Measurements from ENCODE around the gene BTBD17. TPM values are rescaled to one million over a fixed set of nuclear protein-coding genes. Genes with fewer than 3 reads are reported as not detected.

BTBD17 gene
- total RNA-seq, 1 donor from 2014 or later, result not detected

DNA sequence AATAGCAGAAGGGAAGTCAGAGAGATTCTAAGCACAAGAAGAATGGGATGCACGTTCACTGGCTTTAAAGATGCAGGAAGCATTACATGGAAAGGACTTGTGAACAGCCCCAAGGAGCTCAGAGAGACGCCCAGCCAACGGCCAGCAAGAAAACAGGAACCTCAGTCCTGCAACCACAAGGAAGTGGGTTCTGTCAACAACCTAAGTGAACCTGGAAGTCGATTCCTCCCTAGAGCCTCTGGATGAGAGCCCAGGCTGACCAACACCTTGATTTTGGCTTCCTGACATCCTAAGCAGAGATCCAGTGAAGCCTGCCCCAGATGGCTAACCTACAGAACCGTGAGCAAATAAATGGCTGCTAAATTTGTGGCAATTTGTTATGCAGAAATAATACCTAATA lies 30.1 kb upstream of the BTBD17 start:
- Mint-ChIP-seq H3K4me3 (ENCODE audit: unreplicated experiment) (no peak overlapping the region), H3K4me1 (ENCODE audit: low read depth, unreplicated experiment) (peaks cover 6% of the 10 kb centered on the region), H3K9me3 (ENCODE audit: unreplicated experiment) (no peaks in the 10 kb centered on the region), H3K27ac (ENCODE audit: unreplicated experiment) (no peak overlapping the region), H3K27me3 (ENCODE audit: low read depth, unreplicated experiment) (peaks cover 27% of the 10 kb centered on the region), H3K36me3 (ENCODE audit: low read depth, unreplicated experiment) (no peaks in the 10 kb centered on the region)
- no peak overlapping the region for H3K9ac ChIP-seq (ENCODE audit: low read length)
- TF ChIP-seq, protein P1, sequence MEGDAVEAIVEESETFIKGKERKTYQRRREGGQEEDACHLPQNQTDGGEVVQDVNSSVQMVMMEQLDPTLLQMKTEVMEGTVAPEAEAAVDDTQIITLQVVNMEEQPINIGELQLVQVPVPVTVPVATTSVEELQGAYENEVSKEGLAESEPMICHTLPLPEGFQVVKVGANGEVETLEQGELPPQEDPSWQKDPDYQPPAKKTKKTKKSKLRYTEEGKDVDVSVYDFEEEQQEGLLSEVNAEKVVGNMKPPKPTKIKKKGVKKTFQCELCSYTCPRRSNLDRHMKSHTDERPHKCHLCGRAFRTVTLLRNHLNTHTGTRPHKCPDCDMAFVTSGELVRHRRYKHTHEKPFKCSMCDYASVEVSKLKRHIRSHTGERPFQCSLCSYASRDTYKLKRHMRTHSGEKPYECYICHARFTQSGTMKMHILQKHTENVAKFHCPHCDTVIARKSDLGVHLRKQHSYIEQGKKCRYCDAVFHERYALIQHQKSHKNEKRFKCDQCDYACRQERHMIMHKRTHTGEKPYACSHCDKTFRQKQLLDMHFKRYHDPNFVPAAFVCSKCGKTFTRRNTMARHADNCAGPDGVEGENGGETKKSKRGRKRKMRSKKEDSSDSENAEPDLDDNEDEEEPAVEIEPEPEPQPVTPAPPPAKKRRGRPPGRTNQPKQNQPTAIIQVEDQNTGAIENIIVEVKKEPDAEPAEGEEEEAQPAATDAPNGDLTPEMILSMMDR (IDR thresholded peaks at IDR 0.05; ENCODE audit: insufficient read depth, low read depth, low read length), result no peak
- TF ChIP-seq EZH2 (IDR thresholded peaks at IDR 0.05; ENCODE audit: insufficient read depth, low read length), result no peak
- H3K4me2 ChIP-seq (ENCODE audit: low read length), result no peak overlapping the region
- H3K4me3 ChIP-seq (ENCODE audit: insufficient read depth, low read depth, low read length), result no peak overlapping the region
- no peaks in the 10 kb centered on the region for H3K4me1 ChIP-seq (ENCODE audit: insufficient read depth, low read length)
- no peaks in the 10 kb centered on the region for H3K27me3 ChIP-seq (ENCODE audit: insufficient read depth, low read length)
- H3K79me2 ChIP-seq (ENCODE audit: insufficient read depth, low read length), result no peaks in the 10 kb centered on the region
- H3K36me3 ChIP-seq (ENCODE audit: insufficient read depth, low read length), result no peaks in the 10 kb centered on the region
- H4K20me1 ChIP-seq (ENCODE audit: insufficient read depth, low read length), result no peaks in the 10 kb centered on the region
- no peak overlapping the region for H3K27ac ChIP-seq (ENCODE audit: low read depth, low read length)
- no peak overlapping the region for H2AFZ ChIP-seq (ENCODE audit: low read depth, low read length)
- DNase-seq (ENCODE audit: low read depth) (no peak), FAIRE-seq (no peak)
- no peaks in the 10 kb centered on the region for H3K9me3 ChIP-seq (ENCODE audit: insufficient read depth, low read depth, low read length)

DNA sequence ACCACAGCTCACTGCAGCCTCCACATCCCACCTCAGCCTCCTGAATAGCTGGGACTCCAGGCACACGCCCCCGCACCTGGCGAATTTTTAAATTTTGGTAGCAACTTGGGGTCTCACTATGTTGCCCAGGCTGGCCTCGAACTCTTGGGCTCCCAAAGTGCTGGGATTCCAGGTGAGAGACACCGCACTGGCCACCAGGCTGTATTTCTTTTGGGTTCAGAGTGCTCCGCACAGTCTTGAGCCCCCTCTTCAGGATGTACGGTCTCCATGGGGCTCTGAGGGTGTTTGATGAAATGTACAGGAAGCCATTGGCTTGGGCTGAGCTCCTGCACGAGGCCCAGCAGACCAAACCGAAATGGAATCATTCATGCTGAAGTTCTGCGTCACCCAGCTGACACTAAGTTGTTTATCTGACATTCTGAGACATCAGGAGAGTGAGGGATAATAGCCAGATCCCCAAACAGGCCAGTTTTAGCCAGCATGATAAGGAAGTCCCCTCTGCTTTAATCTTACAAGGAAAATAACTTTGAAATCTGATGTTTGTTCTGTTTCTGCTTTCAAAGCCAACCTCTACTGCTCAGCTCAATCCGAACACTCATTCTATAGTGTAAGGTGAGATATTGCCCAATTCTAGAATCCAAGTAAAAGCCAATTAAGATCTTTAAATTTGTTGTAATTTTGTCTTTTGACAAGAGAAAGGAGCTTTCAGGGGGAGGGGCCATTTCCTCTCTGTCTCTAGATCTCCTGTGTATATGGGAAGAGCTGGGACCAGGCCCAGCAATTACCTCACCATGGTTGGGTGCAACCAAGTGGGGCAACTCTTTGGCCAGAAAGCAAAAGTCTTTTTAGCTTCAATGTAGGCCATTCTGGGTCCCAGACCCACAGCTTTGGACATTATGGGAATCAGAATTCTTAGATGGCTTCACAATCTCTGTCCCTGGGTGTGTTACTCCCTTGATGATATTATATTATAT lies 29.3 kb upstream of the BTBD17 start:
- Histone ChIP-seq H4K20me1 (ENCODE audit: insufficient read depth, low read length) (no peaks in the 10 kb centered on the region), H3K36me3 (ENCODE audit: insufficient read depth, low read length) (no peaks in the 10 kb centered on the region), H3K4me1 (ENCODE audit: insufficient read depth, low read length) (no peaks in the 10 kb centered on the region), H3K4me2 (ENCODE audit: low read length) (no peak overlapping the region), H3K4me3 (ENCODE audit: insufficient read depth, low read depth, low read length) (no peak overlapping the region), H3K27ac (ENCODE audit: low read depth, low read length) (no peak overlapping the region), H3K9ac (ENCODE audit: low read length) (no peak overlapping the region), H3K27me3 (ENCODE audit: insufficient read depth, low read length) (no peaks in the 10 kb centered on the region), H2AFZ (ENCODE audit: low read depth, low read length) (no peak overlapping the region), H3K9me3 (ENCODE audit: insufficient read depth, low read depth, low read length) (no peaks in the 10 kb centered on the region), H3K79me2 (ENCODE audit: insufficient read depth, low read length) (no peaks in the 10 kb centered on the region)
- Mint-ChIP-seq H3K27ac (ENCODE audit: unreplicated experiment) (no peak overlapping the region), H3K4me3 (ENCODE audit: unreplicated experiment) (no peak overlapping the region), H3K4me1 (ENCODE audit: low read depth, unreplicated experiment) (peaks cover 11% of the 10 kb centered on the region), H3K27me3 (ENCODE audit: low read depth, unreplicated experiment) (peaks cover 27% of the 10 kb centered on the region), H3K9me3 (ENCODE audit: unreplicated experiment) (no peaks in the 10 kb centered on the region), H3K36me3 (ENCODE audit: low read depth, unreplicated experiment) (no peaks in the 10 kb centered on the region)
- FAIRE-seq (no peak), DNase-seq (ENCODE audit: low read depth) (no peak)
- TF ChIP-seq, protein P1 (IDR thresholded peaks at IDR 0.05; ENCODE audit: insufficient read depth, low read depth, low read length), result no peak
- no peak for TF ChIP-seq EZH2 (IDR thresholded peaks at IDR 0.05; ENCODE audit: insufficient read depth, low read length)
